NCI-H526 treated with DMSO at 0.1 percent for 48 hours (cell line): ENCODE results near the gene CNOT4.
"Not testable (repeated sequence)": the region's sequence is repeated elsewhere in the genome, so short reads cannot be mapped to it uniquely, and the experiment has no call there.

Experiments used
- DNase-seq: peaks from one replicate; lab custom pipeline; 2025; lab: John Stamatoyannopoulos, UW

The CNOT4 gene

DNA sequence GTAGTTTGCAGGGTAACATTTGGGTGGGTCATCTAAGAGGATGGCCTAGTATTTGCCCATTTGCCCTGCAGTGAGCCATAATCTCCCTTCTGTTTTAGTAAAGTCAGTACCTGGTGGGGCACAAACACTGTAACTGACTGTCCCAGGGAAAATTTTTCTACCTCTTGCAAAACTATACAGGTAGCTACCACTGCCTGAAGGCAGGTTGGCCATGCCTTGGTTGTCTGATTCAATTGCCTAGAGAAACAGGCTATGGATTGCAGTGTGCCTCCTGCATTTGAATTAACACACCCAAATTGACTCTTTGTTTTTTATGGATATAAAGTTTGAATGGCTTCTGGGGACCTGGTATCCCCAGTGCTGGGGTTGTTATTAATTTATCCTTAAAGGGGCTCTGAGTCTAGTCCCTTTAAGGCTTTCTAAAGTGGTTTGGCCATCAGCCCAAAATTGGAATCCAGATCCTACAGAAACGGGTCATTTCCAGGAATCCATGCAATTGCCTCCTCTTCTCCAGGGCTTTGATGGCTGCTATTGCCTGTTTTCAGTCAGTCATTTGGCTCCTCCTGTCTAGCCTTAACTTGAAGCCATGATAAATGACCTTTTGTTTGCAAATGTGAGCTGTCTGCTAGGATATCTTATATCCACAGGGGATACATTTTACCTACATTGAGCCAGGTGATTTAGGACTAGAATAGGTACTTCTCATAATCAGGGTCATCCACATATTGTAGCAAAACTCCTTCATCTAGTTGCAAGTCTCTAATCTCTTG is 187.1 kb downstream of the CNOT4 start:
- no peak for DNase-seq

DNA sequence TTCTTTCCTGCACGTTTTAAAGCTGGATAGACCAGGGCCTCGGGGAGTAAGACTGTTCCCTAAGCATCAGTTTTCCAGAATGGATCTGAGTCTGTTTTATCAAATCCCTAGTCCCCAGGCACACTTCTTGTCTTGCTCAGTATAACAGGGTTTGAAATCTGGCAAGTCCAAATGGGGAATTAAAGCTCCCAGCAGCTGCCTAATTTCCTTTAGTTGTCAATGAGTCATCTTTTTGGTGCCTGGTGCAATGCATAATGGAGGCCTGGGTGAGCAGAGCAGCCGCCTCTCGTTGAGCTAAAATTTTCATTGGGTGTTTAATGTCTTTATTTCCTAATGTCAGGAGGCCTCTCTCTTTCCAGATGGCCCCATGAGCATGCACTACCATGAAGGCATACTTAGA is 188.3 kb downstream of the CNOT4 start:
- no peak for DNase-seq

DNA sequence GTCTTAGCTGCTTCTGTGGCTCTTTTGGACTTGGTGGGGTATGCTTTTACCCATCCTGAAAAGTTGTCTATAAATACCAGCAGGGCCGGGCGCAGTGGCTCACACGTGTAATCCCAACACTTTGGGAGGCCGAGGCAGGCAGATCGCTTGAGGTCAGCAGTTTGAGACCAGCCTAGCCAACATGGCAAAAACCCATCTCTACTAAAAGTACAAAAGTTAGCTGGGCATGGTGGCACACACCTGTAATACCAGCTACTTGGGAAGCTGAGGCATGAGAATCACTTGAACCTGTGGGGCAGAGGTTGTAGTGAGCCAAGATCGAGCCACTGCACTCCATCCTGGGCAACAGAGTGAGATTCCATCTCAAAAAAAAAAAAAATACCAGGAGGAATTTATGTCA is 188.9 kb downstream of the CNOT4 start:
- DNase-seq, result not testable (repeated sequence)

- no peak for DNase-seq
Observed at GRCh38 chr7:135320268-135320667, 189.6 kb downstream of the CNOT4 start.

DNA sequence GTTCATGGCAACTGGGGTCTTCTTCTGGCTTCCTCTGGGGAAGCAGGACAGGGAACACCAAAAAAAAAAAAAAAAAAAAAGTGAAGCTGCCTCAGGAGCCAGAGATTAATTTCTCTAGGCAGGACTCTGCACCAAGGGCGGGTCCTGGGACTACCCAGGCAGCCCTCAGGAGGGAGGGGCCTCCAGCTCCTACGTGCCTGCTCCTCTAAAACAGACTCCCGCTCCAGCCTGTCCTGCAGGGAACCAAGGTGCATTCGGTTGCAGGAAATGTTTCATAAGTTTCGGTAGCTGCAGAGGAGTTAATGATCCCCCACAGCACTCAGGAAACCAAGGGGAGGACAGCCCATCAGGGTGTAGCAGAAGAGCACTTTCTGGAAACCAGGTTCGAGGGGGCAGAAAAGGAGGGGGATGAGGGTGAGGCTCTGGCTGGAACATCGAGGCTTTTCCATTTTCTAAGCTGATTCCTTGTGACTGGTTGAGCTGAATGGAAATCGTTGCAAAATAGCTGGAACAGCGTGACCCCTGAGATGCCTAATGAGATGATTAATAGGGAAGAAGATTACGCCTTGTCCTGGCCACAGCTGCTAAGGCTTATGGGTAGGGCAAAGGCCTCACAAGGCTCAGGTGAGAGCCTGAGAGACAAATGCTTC is 192.1 kb downstream of the CNOT4 start:
- DNase-seq, result no peak

GRCh38 chr7:135316648-135317313 is 193.1 kb downstream of the CNOT4 start:
- DNase-seq, result no peak

DNA sequence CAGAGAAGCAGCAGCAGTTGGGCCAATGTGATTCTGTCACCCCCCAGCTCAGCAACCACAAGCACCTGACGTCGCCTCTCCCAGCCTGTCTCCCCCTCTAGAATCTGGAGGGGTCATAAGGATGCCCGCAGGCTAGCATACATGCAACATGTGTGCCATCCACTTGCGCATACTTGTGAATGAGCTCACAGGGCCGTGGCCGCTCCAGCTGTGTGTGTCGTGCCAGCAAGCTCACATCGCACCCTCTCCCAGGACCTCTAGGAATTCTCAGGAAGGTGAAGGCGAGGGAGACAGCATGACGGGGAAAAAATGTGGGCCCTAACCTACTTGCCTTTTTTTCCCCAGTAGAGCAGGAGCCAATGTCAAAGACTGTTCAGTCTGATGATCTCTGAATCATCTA is 195.9 kb downstream of the CNOT4 start:
- DNase-seq, result no peak
